NCI-H748 treated with DMSO at 0.1 percent for 48 hours (cell line): Measurements from ENCODE around the gene NPTXR.
A peak's percentile ranks its signal among the peaks of the same experiment; 100 is the strongest.

Experiments used
- DNase-seq: peaks from one replicate; lab custom pipeline; 2025; lab: John Stamatoyannopoulos, UW

The NPTXR gene

GRCh38 chr22:38853196-38853651, 9.4 kb upstream of the NPTXR start:
- no peak for DNase-seq

- DNase-seq = no peak
These were observed 8.7 kb upstream of the NPTXR start for GRCh38 chr22:38852522-38852921.

- DNase-seq = no peak
These were observed 7.4 kb upstream of the NPTXR start for GRCh38 chr22:38850941-38851849.

GRCh38 chr22:38850399-38850798, 6.6 kb upstream of the NPTXR start:
- DNase-seq = no peak

- DNase-seq = no peak
These were observed 6.0 kb upstream of the NPTXR start for GRCh38 chr22:38849811-38850210.

- DNase-seq = no peak
These were observed 2.6 kb upstream of the NPTXR start for GRCh38 chr22:38846412-38846811.

- DNase-seq = no peak
These were observed 1.3 kb upstream of the NPTXR start for GRCh38 chr22:38845004-38845740.

- no peak for DNase-seq
These were observed 631 bp upstream of the NPTXR start for GRCh38 chr22:38844315-38845003.

GRCh38 chr22:38843201-38843656, 599 bp downstream of the NPTXR start:
- DNase-seq = peak; percentile 7

GRCh38 chr22:38842512-38843200, 1.2 kb downstream of the NPTXR start:
- no peak for DNase-seq

GRCh38 chr22:38841635-38842034, 2.2 kb downstream of the NPTXR start:
- DNase-seq = no peak

- no peak for DNase-seq
These were observed 2.6 kb downstream of the NPTXR start for GRCh38 chr22:38841211-38841610.

- no peak for DNase-seq
These were observed 3.7 kb downstream of the NPTXR start for GRCh38 chr22:38840129-38840528.

- DNase-seq = no peak
These were observed 4.1 kb downstream of the NPTXR start for GRCh38 chr22:38839686-38840085.

- DNase-seq = no peak
These were observed 6.4 kb downstream of the NPTXR start for GRCh38 chr22:38837414-38837928.

- DNase-seq = no peak
These were observed 7.9 kb downstream of the NPTXR start for GRCh38 chr22:38835888-38836301.

GRCh38 chr22:38834991-38835390, 8.8 kb downstream of the NPTXR start:
- DNase-seq = no peak

- DNase-seq = no peak
These were observed 9.4 kb downstream of the NPTXR start for GRCh38 chr22:38834215-38834953.

GRCh38 chr22:38833061-38833460, 10.8 kb downstream of the NPTXR start:
- no peak for DNase-seq

GRCh38 chr22:38832005-38832978, 11.5 kb downstream of the NPTXR start:
- no peak for DNase-seq
